Kidney epithelial cell (primary cell): ENCODE data around the gene CHRNB1. TPM values are rescaled to one million over a fixed set of nuclear protein-coding genes. Genes with fewer than 3 reads are reported as not detected.

Experiments
- DNase-seq: peaks from one replicate; pipeline ENCODE4 v3.0.0-alpha.2; 2010; ENCODE audit warnings: low read depth
- H3K27me3 ChIP-seq: 2 replicates; pipeline ENCODE4 v1.6.0; 2011; ENCODE audit warnings: low read length; ENCODE audit not compliant: control insufficient read depth, insufficient read depth
- H3K36me3 ChIP-seq: 2 replicates; pipeline ENCODE4 v1.5.1; 2011; ENCODE audit warnings: low read length; ENCODE audit not compliant: control insufficient read depth, insufficient read depth
- H3K4me3 ChIP-seq: 2 replicates; pipeline ENCODE4 v1.5.1; 2011; ENCODE audit warnings: low read depth, mild to moderate bottlenecking, control low read depth, low read length
- total RNA-seq: library from RNA; depleted of rRNA; stranded (reverse); fragments of >200 nt; gene quantifications from 2 replicates; pipeline ENCODE4 v1.2.3, GENCODE V29; 2015
- TF ChIP-seq, protein P1 (sequence below): IDR thresholded peaks from 2 replicates; pipeline ENCODE4 v1.5.1; 2011; ENCODE audit warnings: mild to moderate bottlenecking, moderate library complexity, low read length, control low read depth, inconsistent platforms; ENCODE audit not compliant: insufficient read depth, poor library complexity, severe bottlenecking

Gene CHRNB1
- total RNA-seq, 1 donor from 2014 or later: 21.6 TPM

GRCh38 chr17:7418472-7419152 is 26.2 kb upstream of the CHRNB1 start:
- no peak for DNase-seq
- no peak overlapping the region for H3K4me3 ChIP-seq
- no peaks in the 10 kb centered on the region for H3K27me3 ChIP-seq
- H3K36me3 ChIP-seq: no peaks in the 10 kb centered on the region
- TF ChIP-seq, protein P1, sequence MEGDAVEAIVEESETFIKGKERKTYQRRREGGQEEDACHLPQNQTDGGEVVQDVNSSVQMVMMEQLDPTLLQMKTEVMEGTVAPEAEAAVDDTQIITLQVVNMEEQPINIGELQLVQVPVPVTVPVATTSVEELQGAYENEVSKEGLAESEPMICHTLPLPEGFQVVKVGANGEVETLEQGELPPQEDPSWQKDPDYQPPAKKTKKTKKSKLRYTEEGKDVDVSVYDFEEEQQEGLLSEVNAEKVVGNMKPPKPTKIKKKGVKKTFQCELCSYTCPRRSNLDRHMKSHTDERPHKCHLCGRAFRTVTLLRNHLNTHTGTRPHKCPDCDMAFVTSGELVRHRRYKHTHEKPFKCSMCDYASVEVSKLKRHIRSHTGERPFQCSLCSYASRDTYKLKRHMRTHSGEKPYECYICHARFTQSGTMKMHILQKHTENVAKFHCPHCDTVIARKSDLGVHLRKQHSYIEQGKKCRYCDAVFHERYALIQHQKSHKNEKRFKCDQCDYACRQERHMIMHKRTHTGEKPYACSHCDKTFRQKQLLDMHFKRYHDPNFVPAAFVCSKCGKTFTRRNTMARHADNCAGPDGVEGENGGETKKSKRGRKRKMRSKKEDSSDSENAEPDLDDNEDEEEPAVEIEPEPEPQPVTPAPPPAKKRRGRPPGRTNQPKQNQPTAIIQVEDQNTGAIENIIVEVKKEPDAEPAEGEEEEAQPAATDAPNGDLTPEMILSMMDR: no peak

DNA sequence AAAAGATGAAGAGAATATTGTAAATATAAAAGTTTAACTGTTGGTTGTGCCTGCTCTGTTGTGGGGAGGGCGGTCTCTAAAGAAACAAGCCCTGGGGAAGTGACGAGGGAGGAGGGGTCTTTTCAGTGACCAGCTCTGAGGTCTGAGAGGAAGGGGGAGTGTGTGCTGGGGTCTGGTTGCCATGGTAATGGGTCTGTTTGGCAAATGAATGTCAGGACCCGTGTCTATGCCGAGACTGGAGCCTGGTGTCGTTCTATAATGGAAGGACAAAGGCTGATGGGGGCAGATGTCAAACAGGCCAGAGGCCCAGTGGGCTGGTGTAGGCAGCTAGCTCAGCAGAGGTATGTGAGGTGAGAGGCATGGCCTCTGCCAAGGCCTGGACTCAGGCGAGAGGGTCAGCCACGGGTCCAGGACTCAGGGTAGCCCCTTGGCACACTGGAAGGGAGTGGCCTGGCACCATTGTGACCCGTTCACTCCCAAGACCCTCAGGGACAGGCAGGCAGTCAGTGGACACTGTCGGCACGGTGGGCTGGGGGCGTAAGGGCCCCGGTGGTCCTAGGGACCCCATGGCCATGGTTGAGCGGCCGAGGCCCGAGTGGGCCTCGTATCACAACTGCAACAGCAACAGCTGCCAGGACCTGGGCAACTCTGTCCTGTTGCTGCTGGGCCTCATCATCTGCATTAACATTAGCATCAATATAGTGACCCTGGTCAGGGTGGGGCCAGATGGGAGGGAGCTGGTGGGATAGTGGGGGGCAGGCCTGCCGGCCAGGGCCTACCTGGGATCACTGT is 24.8 kb upstream of the CHRNB1 start, which contains the start of gene SPEM1:
SPEM1 (plus strand) TSS at position 506 of the 792 bp plus-strand sequence; CDS start at position 567, 61 bp downstream.
- no peaks in the 10 kb centered on the region for H3K36me3 ChIP-seq
- H3K27me3 ChIP-seq: no peaks in the 10 kb centered on the region
- no peak within 1 kb of the TSS for H3K4me3 ChIP-seq
- DNase-seq: no peak
- TF ChIP-seq, protein P1: no peak

DNA sequence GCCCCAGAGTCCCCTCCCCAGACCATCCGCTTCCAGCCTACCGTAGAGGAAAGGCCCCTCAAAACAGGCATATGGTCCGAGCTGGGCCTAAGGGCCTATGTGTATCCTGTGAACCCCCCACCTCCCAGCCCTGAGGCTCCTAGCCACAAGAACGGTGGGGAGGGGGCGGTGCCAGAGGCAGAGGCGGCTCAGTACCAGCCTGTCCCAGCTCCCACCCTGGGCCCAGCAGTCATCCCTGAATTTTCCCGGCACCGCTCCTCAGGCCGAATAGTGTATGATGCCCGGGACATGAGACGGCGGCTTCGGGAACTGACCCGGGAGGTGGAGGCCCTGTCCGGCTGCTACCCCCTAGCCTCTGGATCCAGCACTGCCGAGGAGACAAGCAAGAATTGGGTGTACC is 23.7 kb upstream of the CHRNB1 start:
- Histone ChIP-seq H3K27me3 (no peaks in the 10 kb centered on the region), H3K4me3 (no peak overlapping the region), H3K36me3 (no peaks in the 10 kb centered on the region)
- DNase-seq: no peak
- TF ChIP-seq, protein P1: no peak

DNA sequence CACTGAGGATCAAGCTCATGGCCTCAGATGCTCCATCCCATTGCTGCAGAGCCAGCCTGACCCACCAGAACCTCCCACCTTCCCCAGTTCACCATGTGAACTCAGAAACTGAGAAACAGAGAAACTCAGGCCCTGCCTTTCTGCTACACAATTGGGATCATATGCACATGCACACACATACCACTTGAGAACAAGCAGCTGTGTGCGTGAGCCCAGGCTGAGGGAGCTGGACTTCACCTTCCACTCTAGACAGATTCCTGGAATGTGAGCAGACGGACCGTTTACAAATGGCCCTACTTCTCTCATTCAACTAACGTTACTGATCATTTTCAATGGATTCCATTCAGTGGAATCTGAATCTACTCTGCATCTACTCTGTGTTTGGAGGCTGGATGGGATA is 21.2 kb upstream of the CHRNB1 start:
- Histone ChIP-seq H3K27me3 (no peaks in the 10 kb centered on the region), H3K36me3 (no peaks in the 10 kb centered on the region), H3K4me3 (no peak overlapping the region)
- TF ChIP-seq, protein P1: no peak
- no peak for DNase-seq

DNA sequence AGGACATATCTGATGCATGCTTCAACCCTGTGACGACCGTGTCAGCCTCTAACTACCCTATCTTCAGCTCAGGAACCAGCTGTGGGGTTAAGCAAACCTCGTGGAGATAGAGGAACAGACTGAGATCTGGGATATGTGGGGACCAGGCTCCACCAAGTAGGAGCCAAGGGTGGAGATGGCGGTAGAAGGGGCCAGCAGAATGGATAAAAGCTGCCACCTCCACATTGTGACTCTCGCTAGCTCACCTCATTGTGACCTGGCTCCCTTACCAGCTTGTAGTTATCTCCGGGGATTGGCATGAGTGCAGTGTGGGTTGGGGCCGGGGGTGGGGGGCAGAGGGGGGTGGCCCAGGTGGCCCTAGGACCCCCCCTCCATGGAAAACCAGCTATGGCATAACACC is 19.5 kb upstream of the CHRNB1 start, which contains the start of gene SPEM2:
SPEM2 (plus strand) TSS at position 301 of the 400 bp plus-strand sequence; CDS start at position 374, 73 bp downstream.
- TF ChIP-seq, protein P1: no peak
- no peak for DNase-seq
- Histone ChIP-seq H3K36me3 (no peaks in the 10 kb centered on the region), H3K4me3 (no peak within 1 kb of the TSS), H3K27me3 (no peaks in the 10 kb centered on the region)
